WTC11 (cell line): ENCODE measurements around the gene COL5A1.

Source experiments
- CTCF ChIP-seq: fragments of 200-600 bp; IDR thresholded peaks from 2 replicates; pipeline ENCODE4 v1.8.0; 2022; ENCODE audit warnings: antibody characterized with exemption
- JUN ChIP-seq: sonication (generic); formaldehyde crosslinking; IDR thresholded peaks from 2 replicates; pipeline ENCODE4 v1.8.0; 2023; ENCODE audit warnings: mild to moderate bottlenecking, missing genetic modification reagents
- NR1H2 ChIP-seq: sonication (generic); formaldehyde crosslinking; IDR thresholded peaks from 2 replicates; pipeline ENCODE4 v1.9.0; 2021; ENCODE audit warnings: mild to moderate bottlenecking, moderate library complexity, missing genetic modification reagents
- ZNF138 ChIP-seq: sonication (generic); formaldehyde crosslinking; conservative IDR thresholded peaks from 2 replicates; pipeline ENCODE4 v1.8.1; 2022; ENCODE audit warnings: mild to moderate bottlenecking, moderate library complexity, missing genetic modification reagents
- ZNF232 ChIP-seq: sonication (generic); formaldehyde crosslinking; IDR thresholded peaks from 2 replicates; pipeline ENCODE4 v1.8.0; 2022; ENCODE audit warnings: mild to moderate bottlenecking, missing genetic modification reagents
- TF ChIP-seq, protein P1 (sequence below): sonication (generic); formaldehyde crosslinking; IDR thresholded peaks from 2 replicates; pipeline ENCODE4 v1.8.0; 2023; ENCODE audit warnings: missing genetic modification reagents

GRCh38 chr9:134698111-134698510, 56.5 kb downstream of the COL5A1 start:
- TF ChIP-seq ZNF232 (CRISPR knock-in tag) (no peak), CTCF (no peak), NR1H2 (CRISPR knock-in tag) (no peak), JUN (CRISPR knock-in tag) (no peak), ZNF138 (CRISPR knock-in tag) (no peak)
- TF ChIP-seq, protein P1, sequence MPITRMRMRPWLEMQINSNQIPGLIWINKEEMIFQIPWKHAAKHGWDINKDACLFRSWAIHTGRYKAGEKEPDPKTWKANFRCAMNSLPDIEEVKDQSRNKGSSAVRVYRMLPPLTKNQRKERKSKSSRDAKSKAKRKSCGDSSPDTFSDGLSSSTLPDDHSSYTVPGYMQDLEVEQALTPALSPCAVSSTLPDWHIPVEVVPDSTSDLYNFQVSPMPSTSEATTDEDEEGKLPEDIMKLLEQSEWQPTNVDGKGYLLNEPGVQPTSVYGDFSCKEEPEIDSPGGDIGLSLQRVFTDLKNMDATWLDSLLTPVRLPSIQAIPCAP (CRISPR knock-in tag), result no peak
